Dendritic cell treated with granulocyte-macrophage colony-stimulating factor and Interleukin-4, amounts not matched to agents 40 ng/mL and 50 ng/mL, for 4 days (primary cell): ENCODE measurements around the gene SCML2.

ENCODE experiments used
- H3K27ac Mint-ChIP-seq: one replicate; pipeline ENCODE4 v1.8.0; 2022; ENCODE audit warnings: mild to moderate bottlenecking, mixed read lengths
- H3K27me3 Mint-ChIP-seq: one replicate; pipeline ENCODE4 v1.8.0; 2022; ENCODE audit warnings: mild to moderate bottlenecking, mixed read lengths
- H3K36me3 Mint-ChIP-seq: one replicate; pipeline ENCODE4 v1.8.0; 2022; ENCODE audit warnings: low read depth, mixed read lengths
- H3K4me1 Mint-ChIP-seq: one replicate; pipeline ENCODE4 v1.8.0; 2022; ENCODE audit warnings: low read depth, mixed read lengths
- H3K4me3 Mint-ChIP-seq: one replicate; pipeline ENCODE4 v1.8.0; 2022; ENCODE audit warnings: mild to moderate bottlenecking, moderate library complexity, mixed read lengths
- H3K9me3 Mint-ChIP-seq: one replicate; pipeline ENCODE4 v1.8.0; 2022; ENCODE audit warnings: mixed read lengths
- intact Hi-C: fragments of 100-400 bp; cut with micrococcal nuclease; formaldehyde crosslinking; loops from one replicate; pipeline ENCODE4 v1.15.0; 2022

Gene SCML2

GRCh38 chrX:18220786-18221185, 133.7 kb downstream of the SCML2 start, which contains the start of gene BEND2:
BEND2 (minus strand) TSS chrX:18220886; CDS start chrX:18220750, 136 bp downstream.
- H3K27ac Mint-ChIP-seq, result no peak within 1 kb of the TSS
- intact Hi-C loops, result no loop called here
- no peaks in the 10 kb centered on the region for H3K36me3 Mint-ChIP-seq
- no peaks in the 10 kb centered on the region for H3K27me3 Mint-ChIP-seq
- H3K4me1 Mint-ChIP-seq, result no peaks in the 10 kb centered on the region
- H3K4me3 Mint-ChIP-seq, result no peak within 1 kb of the TSS
- H3K9me3 Mint-ChIP-seq, result peaks cover 9% of the 10 kb centered on the region

DNA sequence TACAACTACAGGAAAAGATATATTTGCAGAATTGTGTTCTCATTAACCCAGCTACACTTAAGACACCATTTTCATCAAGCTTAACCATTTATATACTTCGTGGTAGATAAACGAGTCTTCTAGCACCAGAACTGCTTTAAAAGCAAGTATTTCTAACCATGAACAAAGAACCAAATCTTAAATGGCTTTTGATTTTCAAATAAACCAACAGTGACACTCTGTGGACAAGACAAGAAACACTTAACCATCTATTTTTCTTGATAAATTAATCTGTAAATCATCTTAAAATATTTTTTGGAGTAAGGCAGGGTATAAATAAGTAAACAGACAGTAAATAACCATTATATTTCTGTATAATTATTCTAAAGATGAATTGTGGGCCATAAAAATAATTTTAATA, 144.0 kb downstream of the SCML2 start:
- Mint-ChIP-seq H3K27ac (no peak overlapping the region), H3K36me3 (no peaks in the 10 kb centered on the region), H3K4me1 (no peaks in the 10 kb centered on the region), H3K4me3 (no peak overlapping the region), H3K27me3 (no peaks in the 10 kb centered on the region), H3K9me3 (no peaks in the 10 kb centered on the region)
- intact Hi-C loops, result no loop called here

DNA sequence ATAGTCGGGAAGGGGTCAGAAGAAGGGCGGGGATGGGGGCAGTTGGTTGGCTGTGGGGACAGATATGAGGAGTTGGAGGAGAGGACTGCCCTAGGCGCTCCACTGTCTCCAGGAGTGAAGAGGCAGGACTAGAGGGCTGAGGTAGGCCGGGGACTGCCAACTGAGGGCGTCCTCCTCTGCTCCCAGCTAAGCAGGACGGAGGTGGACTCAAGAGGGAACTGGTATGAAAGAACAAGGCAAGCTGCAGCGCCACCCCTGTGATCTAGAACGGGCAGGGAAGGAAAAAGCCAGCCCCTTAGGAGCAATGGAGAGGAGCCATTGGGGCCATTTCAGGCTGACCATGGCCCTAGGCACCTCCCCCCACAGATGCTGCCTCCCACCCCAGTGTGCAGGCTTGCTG, 147.8 kb downstream of the SCML2 start:
- intact Hi-C loops, result no loop called here
- Mint-ChIP-seq H3K27me3 (no peaks in the 10 kb centered on the region), H3K4me1 (no peaks in the 10 kb centered on the region), H3K27ac (no peak overlapping the region), H3K4me3 (no peak overlapping the region), H3K9me3 (no peaks in the 10 kb centered on the region), H3K36me3 (no peaks in the 10 kb centered on the region)

GRCh38 chrX:18203631-18204030, 150.9 kb downstream of the SCML2 start:
- intact Hi-C loops, result no loop called here
- H3K36me3 Mint-ChIP-seq, result no peaks in the 10 kb centered on the region
- no peak overlapping the region for H3K27ac Mint-ChIP-seq

DNA sequence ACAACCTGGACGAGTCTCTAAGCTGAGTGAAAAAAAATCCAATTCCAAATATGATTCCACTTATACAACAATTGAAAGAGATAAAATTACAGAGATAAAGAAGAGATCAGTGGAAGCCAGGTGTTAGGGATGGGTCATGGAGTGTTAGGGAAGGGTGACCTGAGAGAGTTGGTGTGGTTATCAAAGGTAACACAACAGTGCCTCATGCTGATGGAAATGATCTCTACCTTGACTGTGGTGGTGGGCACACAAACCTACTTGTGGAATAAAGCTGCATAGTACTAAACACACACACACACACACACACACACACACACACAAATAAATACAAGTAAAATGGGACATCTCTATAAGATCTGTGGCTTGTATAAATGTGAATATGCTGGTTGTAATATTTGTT, 159.8 kb downstream of the SCML2 start:
- H3K9me3 Mint-ChIP-seq, result no peaks in the 10 kb centered on the region
- H3K36me3 Mint-ChIP-seq, result no peaks in the 10 kb centered on the region
- no peaks in the 10 kb centered on the region for H3K4me1 Mint-ChIP-seq
- H3K4me3 Mint-ChIP-seq, result no peak overlapping the region
- H3K27me3 Mint-ChIP-seq, result no peaks in the 10 kb centered on the region
- no peak overlapping the region for H3K27ac Mint-ChIP-seq
- intact Hi-C loops, result no loop called here

More at GRCh38 chrX:18203631-18204030, 150.9 kb downstream of the SCML2 start:
- Mint-ChIP-seq H3K9me3 (no peaks in the 10 kb centered on the region), H3K27me3 (peaks cover 2% of the 10 kb centered on the region), H3K4me3 (no peak overlapping the region), H3K4me1 (no peaks in the 10 kb centered on the region)
